Astrocyte of the hippocampus (primary cell): ENCODE data around the gene HSPA12A.
A peak's percentile ranks its signal among the peaks of the same experiment; 100 is the strongest.

Experiments used
- DNase-seq: peaks from one replicate; pipeline ENCODE4 v3.0.0; 2011; ENCODE audit warnings: low read depth, low spot score

The HSPA12A gene

DNA sequence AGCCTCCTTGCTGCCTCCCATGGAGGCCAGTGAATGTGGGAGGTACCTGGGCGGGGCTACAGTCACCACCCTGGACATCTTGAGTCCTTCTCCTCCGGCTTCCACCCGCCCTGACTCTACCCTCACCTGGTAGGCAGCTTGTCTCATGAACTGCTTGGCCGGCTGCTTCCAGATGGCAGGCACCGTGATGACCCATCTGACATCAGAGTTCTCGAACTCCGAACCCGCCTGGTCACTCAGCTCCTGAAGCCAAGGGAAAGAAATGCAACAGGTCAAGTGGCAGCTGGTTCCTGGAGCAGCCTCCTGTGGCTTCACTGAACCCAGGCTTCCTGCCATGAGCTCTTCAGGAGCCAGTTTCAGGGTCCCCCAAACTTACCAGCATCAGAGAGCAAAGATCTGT is 50.1 kb downstream of the HSPA12A start:
- no peak for DNase-seq

DNA sequence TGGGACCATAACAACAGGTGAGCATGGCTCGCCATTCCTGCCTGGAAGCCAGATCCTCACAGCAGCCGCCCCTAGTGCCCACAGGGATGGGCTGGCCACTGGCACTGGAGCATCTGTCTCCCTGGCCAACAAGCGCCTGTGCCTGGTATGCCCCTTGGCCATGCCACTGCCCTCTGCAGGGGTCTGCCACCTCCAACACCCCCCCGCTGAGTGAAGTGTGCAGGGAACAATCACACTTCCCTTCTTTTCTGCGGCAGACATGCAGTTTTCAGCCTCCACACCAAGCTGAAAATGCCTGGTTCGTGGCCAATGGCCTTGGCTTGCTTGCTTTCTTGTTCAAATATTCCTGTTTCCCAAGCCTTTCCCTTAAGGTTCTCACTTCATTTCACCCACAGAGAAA is 50.7 kb downstream of the HSPA12A start:
- DNase-seq, result peak; percentile 42

DNA sequence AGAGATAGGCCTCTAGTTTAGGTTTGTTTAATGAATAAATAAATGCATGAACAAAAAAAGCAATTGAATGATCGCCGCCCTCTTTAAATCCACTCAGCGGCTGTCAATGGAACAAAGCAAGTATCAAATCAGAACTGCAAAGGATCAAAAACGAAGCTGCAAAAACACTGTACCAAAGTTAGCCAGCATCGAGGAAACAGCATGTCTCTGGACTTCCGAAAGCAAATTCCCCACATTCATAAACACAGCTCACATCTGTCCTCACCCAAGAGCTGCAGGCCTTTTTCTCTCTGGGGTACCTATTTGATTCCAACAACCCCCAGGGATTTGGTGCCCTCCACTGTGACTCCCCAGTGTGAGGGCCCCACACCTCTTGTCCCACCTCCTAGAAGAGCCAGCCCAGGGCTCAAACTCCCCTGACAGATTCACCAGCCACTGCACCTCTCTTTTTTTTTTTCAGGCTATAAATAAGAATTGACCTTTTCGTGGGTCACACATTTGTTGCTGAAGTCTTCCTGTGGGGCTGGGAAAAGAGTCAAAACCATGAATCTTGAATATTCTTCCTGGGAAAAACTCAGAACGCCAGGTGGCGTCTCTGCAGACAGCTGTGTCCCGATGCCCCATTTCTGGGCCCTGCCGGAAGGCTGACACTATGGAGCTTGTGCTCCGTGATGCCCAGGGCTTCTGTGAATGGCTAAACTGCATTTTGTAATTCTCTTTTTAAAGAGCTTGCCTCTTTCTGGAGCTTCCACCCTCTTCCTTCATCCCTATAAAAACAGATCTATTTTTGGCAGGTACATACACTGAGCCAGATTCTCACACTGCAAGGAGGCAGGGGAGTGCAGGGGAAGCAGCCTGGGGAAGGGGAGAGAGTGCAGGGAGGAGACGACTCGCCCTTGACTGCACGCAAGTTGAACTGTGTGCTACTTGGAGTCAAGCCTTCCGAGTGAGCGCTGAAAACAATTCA is 51.7 kb downstream of the HSPA12A start:
- DNase-seq, result peak; percentile 51

DNA sequence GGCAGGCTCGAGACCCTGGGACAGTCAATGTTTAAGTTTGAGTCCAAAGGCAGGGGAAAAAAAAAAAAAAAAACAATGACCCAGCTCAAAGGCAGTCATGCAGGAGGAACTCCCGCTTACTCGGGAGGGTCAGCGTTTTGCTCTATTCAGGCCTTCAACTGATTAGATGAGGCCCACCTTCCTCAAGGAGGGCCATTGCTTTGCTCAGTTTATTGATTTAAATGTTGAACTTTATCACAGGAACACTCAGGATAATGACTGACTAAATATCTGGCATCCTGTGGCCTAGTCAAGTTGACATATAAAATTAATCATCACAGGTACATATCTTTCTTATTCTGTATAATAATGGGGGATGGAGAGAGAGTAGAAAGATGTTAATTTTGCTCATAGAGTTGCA is 52.6 kb downstream of the HSPA12A start:
- no peak for DNase-seq

DNA sequence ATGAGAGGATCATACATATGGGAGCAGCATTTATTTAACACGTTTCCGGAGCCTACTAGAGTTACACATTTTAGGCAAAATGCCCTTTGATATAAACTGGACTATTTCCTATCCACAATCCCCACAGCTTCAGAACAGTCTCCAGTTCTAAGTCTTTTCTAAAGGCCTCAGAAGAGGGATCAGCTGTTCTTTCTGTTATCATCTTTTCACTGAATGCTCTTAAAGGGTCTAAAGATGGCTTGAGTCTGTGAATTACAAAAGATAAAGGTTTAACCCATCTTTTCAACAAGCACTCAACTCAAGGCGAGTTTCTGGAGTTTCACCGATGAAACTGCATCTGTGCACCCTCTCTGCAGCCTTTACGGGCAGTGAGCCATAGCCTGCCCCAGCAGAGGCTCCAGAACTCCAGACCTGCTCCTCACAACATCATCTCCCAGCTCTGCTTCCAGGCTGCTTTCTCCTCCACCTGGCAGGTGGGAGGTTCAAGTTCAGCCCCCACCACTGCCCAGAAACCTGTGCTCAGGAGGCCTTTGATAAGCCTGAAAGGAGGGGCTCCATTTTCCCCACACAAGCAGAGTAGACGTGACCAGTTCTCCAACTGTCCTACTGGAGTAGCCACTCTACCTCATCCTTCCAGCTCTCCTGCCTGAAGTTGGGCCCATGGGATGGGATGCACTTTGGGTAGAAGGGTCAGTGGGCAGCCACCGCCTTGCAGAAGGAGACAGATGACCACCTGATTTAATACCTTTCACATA is 53.4 kb downstream of the HSPA12A start:
- no peak for DNase-seq

DNA sequence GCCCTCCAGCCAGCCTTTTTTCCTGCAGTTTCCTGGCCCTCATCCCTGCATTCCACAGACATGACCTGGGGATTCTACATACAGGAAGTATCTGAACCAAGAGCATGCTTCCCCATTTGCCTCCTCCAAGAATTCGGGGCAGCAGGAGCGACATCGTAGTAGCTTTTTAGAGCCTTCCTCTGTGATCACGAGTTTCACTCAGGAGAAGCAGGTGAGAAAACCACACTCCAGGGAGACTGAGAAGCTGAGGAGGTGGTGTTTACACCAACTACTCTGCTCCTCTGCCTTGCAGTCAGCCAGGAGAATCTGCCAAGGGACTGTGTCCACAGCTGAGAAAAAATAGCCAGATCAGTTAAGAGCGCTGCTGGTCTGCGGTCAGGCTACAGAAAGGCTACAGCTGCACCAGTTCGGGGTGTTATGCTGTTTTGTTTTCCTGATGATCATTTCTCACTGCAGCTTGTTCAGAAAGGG is 54.1 kb downstream of the HSPA12A start:
- DNase-seq, result peak; percentile 52

DNA sequence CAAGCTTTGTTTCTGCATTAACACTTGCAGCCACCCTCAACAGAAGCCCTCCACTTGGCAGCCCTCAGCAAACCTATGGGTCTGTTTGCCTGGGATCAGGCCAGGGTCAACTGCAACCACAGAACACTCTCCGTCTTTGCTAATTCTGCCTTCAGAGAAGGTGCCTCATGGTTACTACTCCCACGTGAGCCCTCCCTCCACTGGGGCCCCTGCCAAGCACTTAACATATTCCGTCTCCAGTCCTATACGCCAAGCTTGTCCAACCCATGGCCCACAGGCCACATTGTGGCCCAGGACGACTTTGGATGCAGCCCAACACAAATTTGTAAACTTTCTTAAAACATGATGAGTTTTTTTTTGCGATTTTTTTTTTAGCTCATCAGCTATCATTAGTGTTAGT is 54.7 kb downstream of the HSPA12A start:
- no peak for DNase-seq

DNA sequence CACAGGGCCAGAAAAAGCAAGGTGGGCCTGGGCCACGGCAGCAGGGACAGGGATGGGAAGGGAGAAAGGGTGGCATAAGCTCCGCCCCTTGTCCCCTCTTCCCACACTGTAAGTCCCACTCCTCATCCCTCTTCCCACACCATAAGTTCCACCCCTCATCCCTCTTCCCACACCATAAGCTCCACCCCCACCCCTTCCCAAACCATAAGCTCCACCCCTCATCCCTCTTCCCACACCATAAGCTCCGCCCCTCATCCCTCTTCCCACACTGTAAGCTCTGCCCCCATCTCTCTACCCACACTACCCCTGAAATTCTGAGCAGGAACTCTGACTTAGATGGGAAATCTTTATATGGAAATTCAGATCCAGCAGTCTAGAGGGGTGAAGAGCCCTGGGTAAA is 55.7 kb downstream of the HSPA12A start:
- no peak for DNase-seq

DNA sequence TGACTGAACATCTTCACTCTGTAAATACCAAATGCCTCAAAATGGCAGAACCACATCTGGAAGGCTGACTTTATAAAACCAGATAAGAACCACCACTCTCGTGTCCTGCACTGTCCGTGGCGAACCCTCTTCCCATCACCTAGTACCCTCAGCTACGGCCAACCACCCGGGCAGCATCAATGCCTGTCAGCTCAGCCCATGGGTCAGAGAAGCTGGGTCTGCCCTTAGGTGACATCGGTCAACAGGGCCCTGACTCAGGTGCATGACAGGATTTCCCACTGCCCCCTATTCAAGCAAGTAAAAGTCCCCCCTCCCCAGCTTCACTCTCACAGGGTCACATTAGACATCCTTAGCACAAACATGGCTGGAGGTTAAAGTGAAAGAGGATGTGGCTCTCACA is 56.6 kb downstream of the HSPA12A start:
- no peak for DNase-seq

DNA sequence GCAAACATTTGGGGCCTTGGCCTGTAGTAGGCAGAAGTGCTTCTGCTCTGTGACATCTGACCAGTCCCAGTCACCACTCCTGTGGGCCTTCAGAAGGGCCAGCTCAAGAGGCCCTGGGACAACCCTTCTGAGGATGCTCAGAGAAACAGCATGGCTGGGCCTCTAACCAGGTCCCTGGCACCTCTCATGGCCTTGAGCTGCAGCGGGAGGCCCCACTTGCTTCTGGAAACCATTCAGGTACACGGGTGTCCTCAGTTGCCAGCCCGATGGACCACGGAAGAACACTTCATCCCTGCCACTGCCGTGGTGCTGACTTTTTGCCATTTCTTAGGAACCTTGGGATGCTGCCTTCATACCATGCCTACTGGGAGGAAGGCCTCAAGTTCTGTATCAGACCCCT is 57.6 kb downstream of the HSPA12A start:
- DNase-seq, result no peak

DNA sequence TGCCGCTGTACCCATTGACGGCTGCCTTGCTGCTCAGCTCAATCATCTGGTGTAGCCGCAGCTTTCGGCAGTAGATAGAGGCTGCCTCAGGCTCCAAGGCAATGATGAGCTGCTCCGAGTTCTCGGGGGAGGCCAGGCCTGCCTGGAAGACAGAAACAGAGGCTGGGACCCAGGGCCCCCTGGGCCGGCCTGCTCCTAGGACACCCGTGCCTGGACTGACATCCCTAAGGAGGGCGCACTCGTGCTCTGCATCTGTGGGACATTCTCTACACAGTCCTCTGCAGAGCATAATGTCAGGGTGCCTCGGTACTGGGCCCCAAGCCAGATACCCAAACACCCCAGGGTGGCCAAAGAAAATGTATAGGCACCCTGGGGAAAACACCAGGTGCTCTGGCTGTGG is 58.5 kb downstream of the HSPA12A start:
- DNase-seq, result no peak

DNA sequence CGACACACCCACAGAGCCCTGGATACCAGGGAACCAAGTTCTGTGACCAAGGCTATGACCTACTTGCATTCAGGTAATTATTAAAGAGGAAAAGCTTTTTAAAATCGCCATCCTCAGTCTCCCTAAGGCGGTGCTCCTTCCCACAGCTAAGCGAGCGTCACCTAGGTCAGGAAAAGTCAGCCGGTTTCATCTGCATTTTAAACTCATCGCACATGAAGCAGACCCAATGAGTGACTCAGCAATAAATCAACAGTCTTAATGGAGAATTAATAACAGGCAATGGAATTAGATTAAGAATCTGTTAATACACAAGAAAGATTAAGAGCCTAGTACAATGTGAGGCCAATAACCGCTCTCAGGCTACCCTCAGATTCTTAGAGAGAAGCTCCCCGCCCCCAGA is 59.2 kb downstream of the HSPA12A start:
- no peak for DNase-seq

DNA sequence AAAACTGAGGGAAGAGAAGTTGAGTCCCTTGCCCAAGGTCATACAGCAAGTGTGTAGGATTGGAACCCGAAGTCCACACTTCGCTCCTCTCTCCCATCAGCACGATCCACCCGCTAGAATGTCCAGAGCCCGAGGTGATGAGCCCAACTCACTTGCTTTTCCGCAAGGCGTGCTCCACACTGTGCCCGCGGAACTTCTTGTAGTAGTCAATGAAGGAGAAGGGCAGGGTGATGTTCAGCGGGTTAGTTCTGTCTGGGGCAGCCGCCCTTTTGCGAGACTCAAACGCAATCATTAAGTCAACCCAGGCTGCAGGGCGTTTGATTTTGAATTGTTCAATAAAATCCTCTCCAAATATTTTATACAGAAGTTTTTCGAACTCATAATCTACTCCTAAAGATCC is 63.0 kb downstream of the HSPA12A start:
- no peak for DNase-seq

DNA sequence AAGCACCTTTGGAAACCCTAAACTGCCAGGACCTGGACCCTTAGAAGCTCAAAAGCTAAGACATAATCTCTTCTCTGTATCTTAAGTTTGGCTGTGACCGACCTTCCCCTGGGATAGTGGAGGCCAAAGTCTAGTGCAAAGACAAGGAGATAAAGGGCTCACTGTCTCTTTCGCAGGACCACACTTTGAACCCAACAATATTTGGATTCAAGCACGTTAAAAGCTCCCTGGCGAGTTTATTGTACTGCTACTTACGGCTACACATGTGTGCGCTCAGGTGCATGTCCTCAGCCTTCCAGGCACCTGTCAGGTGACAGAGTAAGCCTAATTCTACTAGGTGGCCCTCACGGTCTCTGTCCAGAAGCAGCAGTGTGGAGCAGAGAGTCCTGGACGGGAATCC is 65.7 kb downstream of the HSPA12A start:
- no peak for DNase-seq

DNA sequence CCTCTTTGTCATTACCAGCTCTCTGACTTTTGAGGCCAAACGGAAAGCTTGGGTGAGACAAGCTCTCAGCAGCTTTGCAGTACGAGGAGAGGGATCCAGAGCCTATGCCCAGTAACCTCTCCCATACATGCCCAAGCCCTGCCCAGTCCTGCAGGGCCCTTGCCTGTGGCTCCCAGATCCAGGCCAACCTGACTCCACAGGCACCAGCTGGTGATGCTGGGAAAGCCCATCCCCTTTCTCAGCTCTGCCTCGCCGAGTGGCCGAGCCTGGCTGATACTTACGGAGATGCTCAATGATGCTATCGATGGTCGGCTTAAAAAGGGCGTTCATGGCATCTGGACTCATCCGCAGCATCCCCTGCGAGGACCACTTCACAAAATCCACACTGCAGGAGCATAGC is 66.2 kb downstream of the HSPA12A start:
- no peak for DNase-seq

DNA sequence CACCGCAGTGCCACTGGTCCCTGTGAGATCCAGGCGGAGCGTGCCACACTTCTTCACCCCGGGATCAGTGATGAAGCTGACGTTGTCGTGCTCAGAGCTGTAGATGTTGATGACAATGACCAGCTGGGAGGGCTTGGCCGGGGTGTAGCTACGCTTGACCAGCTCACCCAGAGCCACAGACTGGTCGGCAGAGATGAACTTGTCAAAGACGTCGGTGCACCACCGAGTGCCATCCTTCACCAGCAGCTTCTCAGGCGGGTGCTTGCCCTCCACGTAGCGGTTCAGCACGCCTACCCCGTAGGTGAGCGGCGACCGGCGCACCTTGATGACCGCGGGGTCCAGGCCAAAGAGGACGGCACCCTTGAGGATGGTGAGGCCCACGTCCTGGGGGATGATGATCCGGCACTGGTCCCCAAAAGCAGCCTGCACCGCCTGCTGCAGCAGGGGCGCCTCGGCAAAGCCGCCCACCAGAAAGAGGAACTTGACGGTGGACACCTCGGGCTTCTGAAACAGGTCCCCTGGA is 67.4 kb downstream of the HSPA12A start:
- no peak for DNase-seq

DNA sequence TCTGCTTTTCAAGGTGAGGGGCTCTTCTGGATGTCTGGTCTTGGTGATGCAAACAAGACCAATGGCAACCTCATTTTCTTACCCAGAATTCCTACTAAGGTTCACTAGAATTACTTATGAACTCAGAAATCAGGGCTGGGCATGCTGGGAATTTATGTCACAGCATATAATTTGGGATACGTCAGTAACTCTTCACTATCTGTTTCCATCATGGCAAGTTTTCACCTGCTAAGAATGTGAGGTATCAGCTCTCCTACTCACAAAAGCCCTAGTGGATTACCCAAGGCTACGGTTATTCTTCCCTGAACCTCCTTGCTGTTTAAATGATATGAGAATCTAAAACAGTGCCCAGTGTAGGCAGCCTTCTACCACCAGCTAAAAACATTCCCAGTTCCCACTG is 68.5 kb downstream of the HSPA12A start:
- DNase-seq, result no peak

DNA sequence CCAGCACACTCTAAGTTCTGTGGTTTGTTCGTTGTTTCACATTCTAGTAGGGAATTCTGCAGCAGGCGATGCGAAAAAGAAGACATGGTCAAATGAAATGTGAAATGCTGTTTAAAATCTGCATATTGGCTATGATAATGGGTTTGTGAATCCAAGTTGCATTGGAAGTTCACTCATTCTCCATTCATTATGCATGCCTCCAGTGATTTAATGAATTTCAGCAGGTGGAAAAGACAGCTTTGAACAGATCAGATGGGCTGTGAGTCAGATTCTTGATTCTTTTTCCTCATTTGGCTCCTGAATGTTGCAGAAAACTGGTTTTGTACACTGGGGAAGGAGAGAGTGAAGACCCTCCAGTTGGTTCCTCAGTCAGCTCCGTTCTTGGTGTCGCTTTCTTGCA is 69.5 kb downstream of the HSPA12A start:
- no peak for DNase-seq

DNA sequence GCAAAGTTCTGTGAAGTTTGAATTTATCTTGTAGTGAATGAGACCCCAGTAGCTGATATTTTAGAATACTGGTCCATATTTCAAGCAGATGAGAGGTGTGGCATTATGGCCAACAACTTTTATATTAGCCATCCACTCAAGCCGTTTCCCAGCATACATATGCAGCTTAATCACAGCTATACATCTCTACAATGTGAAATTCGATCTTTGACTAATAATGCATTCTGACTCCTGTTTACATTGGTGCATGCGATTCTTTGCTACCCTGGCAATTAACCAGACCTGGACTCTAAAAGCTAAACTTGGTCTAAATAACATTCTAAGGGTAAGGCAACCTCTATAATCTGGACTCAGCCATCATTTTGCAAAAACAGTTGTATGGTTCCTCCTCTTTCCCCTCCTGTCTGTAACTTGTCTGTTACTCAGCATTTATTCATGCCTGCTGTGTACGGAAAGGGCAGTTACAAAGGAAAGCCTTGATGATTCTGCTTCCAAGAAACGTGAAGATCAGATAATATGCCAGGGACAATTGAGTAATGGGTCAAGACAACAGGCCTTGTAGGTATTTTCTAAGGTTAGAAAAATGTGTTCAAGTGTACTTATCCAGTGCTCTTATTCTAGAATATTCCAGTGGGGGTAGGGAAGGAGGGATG is 71.0 kb downstream of the HSPA12A start:
- DNase-seq, result no peak

DNA sequence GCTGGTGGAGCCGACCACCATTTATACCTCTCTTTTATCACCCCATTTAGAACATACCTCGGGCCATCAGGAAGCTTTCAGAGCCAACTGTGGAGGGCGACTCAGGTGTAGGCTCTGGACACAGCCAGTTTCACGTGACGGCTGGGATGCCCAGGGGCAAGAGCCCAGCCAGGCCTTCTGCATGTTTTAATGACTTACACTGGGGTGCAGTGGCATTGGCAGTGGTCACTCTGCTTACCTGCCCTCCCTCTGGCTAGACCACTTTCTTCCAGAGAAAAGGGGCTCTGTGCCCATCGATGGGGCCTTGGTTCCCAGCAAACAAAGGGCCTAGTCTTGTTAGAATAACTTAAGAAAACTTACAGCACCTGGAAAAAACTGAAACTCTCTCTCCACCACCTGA is 71.7 kb downstream of the HSPA12A start:
- DNase-seq, result no peak

DNA sequence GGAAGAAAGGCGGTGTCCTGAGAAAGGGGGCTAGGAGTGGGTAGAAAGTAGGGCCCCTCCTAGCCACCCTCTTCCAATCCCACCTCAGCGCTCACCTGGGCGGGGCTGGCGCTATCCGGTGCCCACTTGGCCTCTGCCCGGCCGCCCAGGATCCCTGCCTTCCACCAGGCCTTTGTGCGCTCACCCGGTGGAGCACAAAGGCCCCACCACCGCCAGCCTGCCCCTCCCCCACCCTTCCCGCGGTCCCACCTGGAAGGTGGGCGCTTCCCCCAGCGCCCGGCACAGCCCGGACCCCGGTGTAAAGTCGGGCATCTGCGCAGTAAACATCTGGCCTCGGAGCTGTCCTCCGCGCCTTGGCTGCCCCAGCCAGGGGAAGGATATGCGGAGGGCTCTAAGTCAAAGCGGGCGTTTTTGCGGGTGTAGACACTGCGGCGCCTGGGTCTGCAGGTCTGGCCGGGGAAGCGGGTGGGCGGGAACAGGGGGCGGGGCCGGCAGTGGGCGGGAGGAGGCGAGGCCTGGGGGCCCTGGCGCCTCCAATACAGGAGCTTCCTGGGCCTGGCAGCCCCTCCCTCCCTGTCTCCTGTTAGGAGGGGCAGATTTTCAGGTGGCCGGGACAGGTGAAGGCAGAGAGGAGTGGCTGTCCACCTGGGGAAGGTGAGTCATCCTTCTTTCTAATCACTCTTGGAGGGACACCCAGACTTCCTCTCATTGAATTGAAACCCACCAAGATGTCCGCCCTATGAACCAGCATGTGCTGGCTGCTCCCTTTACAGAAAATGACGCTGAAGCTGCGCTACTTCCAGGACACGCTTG is 72.3 kb downstream of the HSPA12A start:
- peak; percentile 46 for DNase-seq
